ENCODE measurements around the gene TBPL1. TPM values are rescaled to one million over a fixed set of nuclear protein-coding genes. Genes with fewer than 3 reads are reported as not detected.
A peak's percentile ranks its signal among the peaks of the same experiment; 100 is the strongest.
"Not testable (repeated sequence)": the region's sequence is repeated elsewhere in the genome, so short reads cannot be mapped to it uniquely, and the experiment has no call there.

The TBPL1 gene
- total RNA-seq, 2 experiments from 2014 or later, result 30.9 to 37.8 TPM

DNA sequence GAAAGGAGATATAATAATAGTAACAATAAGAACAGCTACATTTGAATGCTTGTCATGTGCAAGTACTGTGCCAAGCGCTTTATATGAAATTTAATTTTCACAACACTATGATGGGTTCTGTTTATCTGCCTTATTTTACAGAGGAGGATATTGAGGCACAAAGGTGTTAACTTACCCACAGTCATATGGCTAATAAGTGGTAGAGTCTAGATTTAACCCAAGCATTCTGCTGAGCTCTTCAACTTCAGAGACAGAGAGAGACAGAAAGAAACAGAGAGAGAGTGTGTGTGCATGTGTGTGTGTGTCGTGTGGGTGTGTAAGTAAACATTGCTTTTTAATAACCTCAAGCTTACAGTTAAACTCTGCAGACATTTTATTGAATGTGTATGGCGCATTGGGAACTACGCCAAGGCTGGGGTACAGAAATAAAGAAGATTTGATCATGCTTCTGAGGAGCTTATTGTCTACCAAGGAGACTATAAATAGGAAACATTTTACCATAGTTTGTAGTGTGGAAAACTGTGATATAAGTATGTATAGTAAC is 12.9 kb downstream of the TBPL1 start:
- Mint-ChIP-seq H3K4me3 (no peak overlapping the region), H3K9me3 (no peaks in the 10 kb centered on the region), H3K27me3 (no peaks in the 10 kb centered on the region), H3K36me3 (ENCODE audit: low read depth) (peaks cover 3% of the 10 kb centered on the region), H3K27ac (no peak overlapping the region), H3K4me1 (ENCODE audit: low read depth) (peaks cover 58% of the 10 kb centered on the region)
- ATAC-seq (no peak), DNase-seq (no peak)
- TF ChIP-seq, protein P1, sequence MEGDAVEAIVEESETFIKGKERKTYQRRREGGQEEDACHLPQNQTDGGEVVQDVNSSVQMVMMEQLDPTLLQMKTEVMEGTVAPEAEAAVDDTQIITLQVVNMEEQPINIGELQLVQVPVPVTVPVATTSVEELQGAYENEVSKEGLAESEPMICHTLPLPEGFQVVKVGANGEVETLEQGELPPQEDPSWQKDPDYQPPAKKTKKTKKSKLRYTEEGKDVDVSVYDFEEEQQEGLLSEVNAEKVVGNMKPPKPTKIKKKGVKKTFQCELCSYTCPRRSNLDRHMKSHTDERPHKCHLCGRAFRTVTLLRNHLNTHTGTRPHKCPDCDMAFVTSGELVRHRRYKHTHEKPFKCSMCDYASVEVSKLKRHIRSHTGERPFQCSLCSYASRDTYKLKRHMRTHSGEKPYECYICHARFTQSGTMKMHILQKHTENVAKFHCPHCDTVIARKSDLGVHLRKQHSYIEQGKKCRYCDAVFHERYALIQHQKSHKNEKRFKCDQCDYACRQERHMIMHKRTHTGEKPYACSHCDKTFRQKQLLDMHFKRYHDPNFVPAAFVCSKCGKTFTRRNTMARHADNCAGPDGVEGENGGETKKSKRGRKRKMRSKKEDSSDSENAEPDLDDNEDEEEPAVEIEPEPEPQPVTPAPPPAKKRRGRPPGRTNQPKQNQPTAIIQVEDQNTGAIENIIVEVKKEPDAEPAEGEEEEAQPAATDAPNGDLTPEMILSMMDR (IDR thresholded peaks at IDR 0.05), result no peak
- POLR2A ChIA-PET, result interaction anchor here (1.9 kb wide), 1 partner anchor 13 kb away, joined by 9 read pairs; the partner anchor contains the start of gene TBPL1
- CTCF ChIA-PET, result interaction anchor here (1.0 to 3.0 kb wide), 6 partner anchors 8 to 131 kb away, joined by 3 to 22 read pairs (median 8); no protein-coding TSS in a partner anchor
- intact Hi-C loops (cut with micrococcal nuclease), result no loop called here

DNA sequence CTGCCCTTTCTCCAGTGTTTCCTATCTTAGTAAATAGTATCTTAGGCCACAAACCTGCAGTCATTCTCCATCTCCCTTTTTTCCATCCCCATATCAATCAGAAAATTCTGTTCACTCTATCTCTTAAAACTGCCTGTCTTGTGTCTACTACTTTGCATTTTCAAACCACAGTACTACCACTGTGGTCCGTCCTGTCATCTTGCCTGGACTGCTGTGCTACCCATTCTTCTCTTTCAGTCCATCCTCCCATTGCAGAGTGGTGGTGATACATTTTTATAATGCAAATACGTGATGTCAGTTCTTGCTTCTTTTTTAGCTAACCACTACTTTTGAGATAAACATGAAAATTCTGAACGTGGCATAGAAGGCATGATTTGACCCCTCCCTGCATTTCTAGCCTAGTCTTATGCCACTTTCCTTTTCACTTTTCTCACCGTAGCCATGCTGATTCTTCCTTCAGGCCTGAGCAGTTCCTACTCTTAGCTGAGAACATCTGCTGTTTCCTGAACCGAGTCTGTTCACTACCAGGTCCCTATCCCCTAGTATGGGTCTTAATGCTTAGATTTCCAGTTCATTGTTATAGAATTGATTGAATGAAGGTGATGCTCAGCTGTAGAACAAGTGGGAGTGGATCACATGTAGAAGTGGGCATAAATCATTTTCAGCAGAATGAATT is 13.8 kb downstream of the TBPL1 start:
- Mint-ChIP-seq H3K4me3 (no peak overlapping the region), H3K27ac (no peak overlapping the region), H3K4me1 (ENCODE audit: low read depth) (peaks cover 57% of the 10 kb centered on the region), H3K27me3 (no peaks in the 10 kb centered on the region), H3K36me3 (ENCODE audit: low read depth) (peaks cover 3% of the 10 kb centered on the region), H3K9me3 (no peaks in the 10 kb centered on the region)
- intact Hi-C loops (cut with micrococcal nuclease), result no loop called here
- no peak for ATAC-seq
- ChIA-PET POLR2A (interaction anchor here (0.8 to 1.9 kb wide), 2 partner anchors 12 to 14 kb away, joined by 3 to 9 read pairs; partner anchors contain the start of gene TBPL1), CTCF (interaction anchor here (0.9 to 3.0 kb wide), 6 partner anchors 11 to 130 kb away, joined by 4 to 22 read pairs (median 6); no protein-coding TSS in a partner anchor)
- TF ChIP-seq, protein P1 (IDR thresholded peaks at IDR 0.05), result no peak
- DNase-seq, result no peak

DNA sequence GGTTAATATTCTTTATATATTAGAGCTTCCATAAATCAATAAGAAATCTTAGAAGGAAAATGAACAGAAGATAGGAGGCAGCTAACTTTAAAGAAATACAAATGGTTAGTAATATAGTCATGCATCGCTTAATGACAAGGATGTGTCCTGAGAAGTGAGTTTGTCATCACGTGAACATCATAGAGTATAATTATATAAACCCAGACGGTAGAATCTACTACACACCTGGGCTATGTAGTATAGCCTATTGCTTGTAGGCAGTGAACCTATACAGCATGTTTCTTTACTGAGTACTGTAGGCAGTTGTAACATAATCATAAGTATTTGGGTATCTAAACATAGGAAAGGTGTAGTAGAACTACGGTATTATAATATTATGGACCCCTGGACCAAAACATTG is 14.3 kb downstream of the TBPL1 start:
- ChIA-PET POLR2A (interaction anchor here (0.8 to 1.9 kb wide), 2 partner anchors 13 to 14 kb away, joined by 3 to 9 read pairs; partner anchors contain the start of gene TBPL1), CTCF (interaction anchor here (0.9 to 1.4 kb wide), 3 partner anchors 44 to 130 kb away, joined by 4 to 8 read pairs (median 5); no protein-coding TSS in a partner anchor)
- Mint-ChIP-seq H3K27me3 (no peaks in the 10 kb centered on the region), H3K36me3 (ENCODE audit: low read depth) (peaks cover 3% of the 10 kb centered on the region), H3K27ac (no peak overlapping the region), H3K4me3 (no peak overlapping the region), H3K9me3 (no peaks in the 10 kb centered on the region), H3K4me1 (ENCODE audit: low read depth) (peaks cover 56% of the 10 kb centered on the region)
- DNase-seq (no peak), ATAC-seq (no peak)
- intact Hi-C loops (cut with micrococcal nuclease), result no loop called here
- TF ChIP-seq, protein P1 (IDR thresholded peaks at IDR 0.05), result no peak

DNA sequence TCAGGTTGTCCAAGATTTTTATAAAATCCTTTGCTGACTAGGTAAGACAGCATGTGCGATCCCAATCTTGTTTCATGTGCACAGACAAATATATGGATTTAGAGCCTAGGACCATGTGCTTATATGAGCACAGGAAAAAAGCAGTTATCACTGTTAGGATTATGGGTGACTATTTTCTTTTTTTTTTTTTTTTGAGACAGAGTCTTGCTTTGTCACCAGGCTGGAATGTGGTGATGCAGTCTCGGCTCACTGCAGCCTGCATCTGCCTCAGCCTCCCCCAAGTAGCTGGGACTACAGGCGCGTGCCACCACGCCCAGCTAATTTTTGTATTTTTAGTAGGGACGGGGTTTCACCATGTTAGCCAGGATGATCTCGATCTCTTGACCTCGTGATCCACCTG is 14.8 kb downstream of the TBPL1 start:
- H3K4me1 Mint-ChIP-seq (ENCODE audit: low read depth), result peaks cover 52% of the 10 kb centered on the region
- H3K36me3 Mint-ChIP-seq (ENCODE audit: low read depth); ATAC-seq; intact Hi-C loops (cut with micrococcal nuclease); H3K9me3 Mint-ChIP-seq; H3K27me3 Mint-ChIP-seq; DNase-seq; H3K4me3 Mint-ChIP-seq; H3K27ac Mint-ChIP-seq: not testable (repeated sequence)
- CTCF ChIA-PET, result interaction anchor here (0.9 to 2.5 kb wide), 4 partner anchors 10 to 129 kb away, joined by 4 to 8 read pairs (median 6); no protein-coding TSS in a partner anchor
- POLR2A ChIA-PET, result interaction anchor here (0.8 kb wide), 1 partner anchor 13 kb away, joined by 3 read pairs; no protein-coding TSS in a partner anchor

DNA sequence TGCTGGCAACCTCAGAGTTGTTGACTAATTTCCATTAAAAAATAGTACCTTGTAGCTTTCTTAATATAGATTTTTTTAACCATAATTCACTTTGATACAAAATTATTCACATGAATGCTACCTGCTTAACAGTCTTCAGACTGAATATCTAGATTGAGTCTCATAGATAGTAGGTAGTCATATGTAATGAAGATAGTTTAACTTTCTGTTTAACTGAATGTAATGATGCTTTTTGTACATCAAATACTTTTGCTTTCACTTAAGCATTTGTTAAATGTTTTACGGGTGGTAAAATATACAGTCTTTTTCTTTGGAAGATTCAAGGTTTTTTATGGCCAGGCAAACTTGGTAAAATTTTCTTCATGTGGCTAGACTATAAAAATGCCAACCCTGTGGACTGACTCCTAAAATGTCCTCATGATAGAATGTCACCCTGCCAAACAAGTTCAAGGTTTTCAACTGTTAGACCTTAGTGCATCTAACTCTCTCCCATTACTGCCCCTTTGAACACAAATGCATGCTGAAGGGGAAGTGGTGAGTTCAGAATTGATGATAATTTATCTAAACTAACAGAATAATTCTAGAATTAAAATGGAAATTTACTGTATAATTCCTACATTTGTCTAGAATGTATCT is 16.4 kb downstream of the TBPL1 start:
- ChIA-PET POLR2A (interaction anchor here (1.7 kb wide), 1 partner anchor 16 kb away, joined by 5 read pairs; the partner anchor contains the start of gene TBPL1), CTCF (interaction anchor here (2.2 to 7.5 kb wide), 3 partner anchors 11 to 127 kb away, joined by 8 to 86 read pairs (median 12); no protein-coding TSS in a partner anchor)
- Mint-ChIP-seq H3K27ac (no peak overlapping the region), H3K36me3 (ENCODE audit: low read depth) (peaks cover 3% of the 10 kb centered on the region), H3K4me1 (ENCODE audit: low read depth) (peaks cover 56% of the 10 kb centered on the region), H3K4me3 (peak overlapping the region; percentile 24), H3K27me3 (no peaks in the 10 kb centered on the region), H3K9me3 (no peaks in the 10 kb centered on the region)
- peak; percentile 37 for ATAC-seq
- DNase-seq, result no peak
- intact Hi-C loops (cut with micrococcal nuclease), result no loop called here
- TF ChIP-seq, protein P1 (IDR thresholded peaks at IDR 0.05), result no peak
